HL-60 (cell line): ENCODE results near the gene MOB3B.

Experiments
- CTCF ChIP-seq: IDR thresholded peaks from one replicate; pipeline ENCODE4 v1.5.1; 2011; ENCODE audit warnings: low read length, control low read depth, inconsistent platforms; ENCODE audit not compliant: insufficient read depth
- SPI1 ChIP-seq: IDR thresholded peaks from 2 replicates; pipeline ENCODE4 v1.6.1; 2012; ENCODE audit warnings: low read depth, mild to moderate bottlenecking, borderline replicate concordance

DNA sequence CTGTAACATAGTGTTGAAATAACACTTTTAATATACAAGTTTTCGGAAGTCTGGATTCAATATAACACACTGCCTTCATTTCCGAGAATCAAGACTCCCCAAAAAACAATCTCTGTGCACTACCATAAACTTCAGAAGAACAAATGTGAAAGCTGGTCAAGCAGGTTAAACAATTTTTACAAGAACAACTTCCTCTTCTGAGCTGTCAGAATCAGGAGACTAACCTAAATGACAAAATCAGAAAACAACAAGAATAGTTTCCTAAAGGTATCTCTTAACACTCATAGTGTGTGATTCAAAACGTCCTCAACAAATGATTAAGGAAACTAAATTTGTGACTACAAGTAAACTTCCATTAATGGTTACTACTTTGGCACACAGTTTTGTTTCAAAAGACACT, 32.1 kb upstream of the MOB3B start:
- TF ChIP-seq CTCF (no peak), SPI1 (no peak)
